Measurements from ENCODE around the gene DEFB112.

DNA sequence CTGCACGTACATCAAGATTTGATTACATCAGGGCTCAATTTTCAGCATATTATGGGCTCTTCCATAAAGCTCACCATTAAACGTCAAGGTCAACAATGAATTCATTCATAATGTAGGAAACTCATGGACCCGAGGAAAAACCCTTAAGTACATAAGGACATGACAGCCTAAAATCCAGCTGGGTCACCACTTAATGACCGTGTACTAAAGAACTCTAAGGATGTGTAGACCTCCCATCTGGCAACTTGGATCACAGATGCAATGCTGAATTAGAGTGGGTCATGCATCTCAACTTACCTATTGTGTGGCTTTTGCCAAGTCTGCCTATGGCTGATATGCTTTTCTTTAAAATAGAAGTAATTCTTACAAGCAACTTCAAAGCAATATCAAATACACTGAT is 26.7 kb upstream of the DEFB112 start:
- TF ChIP-seq, protein P1, sequence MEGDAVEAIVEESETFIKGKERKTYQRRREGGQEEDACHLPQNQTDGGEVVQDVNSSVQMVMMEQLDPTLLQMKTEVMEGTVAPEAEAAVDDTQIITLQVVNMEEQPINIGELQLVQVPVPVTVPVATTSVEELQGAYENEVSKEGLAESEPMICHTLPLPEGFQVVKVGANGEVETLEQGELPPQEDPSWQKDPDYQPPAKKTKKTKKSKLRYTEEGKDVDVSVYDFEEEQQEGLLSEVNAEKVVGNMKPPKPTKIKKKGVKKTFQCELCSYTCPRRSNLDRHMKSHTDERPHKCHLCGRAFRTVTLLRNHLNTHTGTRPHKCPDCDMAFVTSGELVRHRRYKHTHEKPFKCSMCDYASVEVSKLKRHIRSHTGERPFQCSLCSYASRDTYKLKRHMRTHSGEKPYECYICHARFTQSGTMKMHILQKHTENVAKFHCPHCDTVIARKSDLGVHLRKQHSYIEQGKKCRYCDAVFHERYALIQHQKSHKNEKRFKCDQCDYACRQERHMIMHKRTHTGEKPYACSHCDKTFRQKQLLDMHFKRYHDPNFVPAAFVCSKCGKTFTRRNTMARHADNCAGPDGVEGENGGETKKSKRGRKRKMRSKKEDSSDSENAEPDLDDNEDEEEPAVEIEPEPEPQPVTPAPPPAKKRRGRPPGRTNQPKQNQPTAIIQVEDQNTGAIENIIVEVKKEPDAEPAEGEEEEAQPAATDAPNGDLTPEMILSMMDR (IDR thresholded peaks at IDR 0.05; ENCODE audit: low read length), result no peak
- no peak for TF ChIP-seq EZH2 (optimal IDR thresholded peaks at IDR 0.05; ENCODE audit: low read depth, low read length)
- no peak for TF ChIP-seq EZH2phosphoT487 (IDR thresholded peaks at IDR 0.05; ENCODE audit: low read length)
